HCT116 (cell line): ENCODE data around the gene C5orf52. TPM values are rescaled to one million over a fixed set of nuclear protein-coding genes. Genes with fewer than 3 reads are reported as not detected.

Experiments used
- ATAC-seq: fragments of 200-7000 bp; cut with Tn5 transposase; 2 replicates; pipeline ENCODE4 v1.9.1; 2020; ENCODE audit warnings: mild to moderate bottlenecking, moderate library complexity
- BruUV-seq: library from RNA; stranded (reverse); fragments of 400-500 nt; replicated peaks from 2 replicates; lab custom pipeline; 2021; lab: Mats Ljungman, UMichigan
- CTCF ChIA-PET: fragments of 300-600 bp; sonication (Branson Sonifier 250); formaldehyde crosslinking; loops from one replicate; lab custom pipeline; 2021; ENCODE audit warnings: antibody characterized with exemption; lab: Charles Lee
- POLR2A ChIA-PET: fragments of 300-600, 350-600 bp; sonication (Branson Sonifier 250); formaldehyde crosslinking; loops from one replicate; lab custom pipeline; 2021; ENCODE audit warnings: antibody characterized with exemption; lab: Charles Lee
- RAD21 ChIA-PET, 2 experiments: fragments of 300-600 bp; sonication (Branson Sonifier 250); formaldehyde crosslinking; loops; one replicate each; lab custom pipeline; 2023; ENCODE audit warnings: low total read pairs in 2 of 2; ENCODE audit not compliant: uncharacterized antibody in 2 of 2, unreplicated experiment in 2 of 2, low non-redundant PET in 1 of 2; lab: Charles Lee
- DNase-seq: peaks from one replicate; pipeline ENCODE4 v3.0.0-alpha.2; 2010; ENCODE audit warnings: low read depth, low spot score
- H2AFZ ChIP-seq: fragments of 200-600 bp; shearing (Covaris generic), sonication (generic); 2 replicates; pipeline ENCODE4 v1.6.1; 2017; ENCODE audit warnings: low read depth, mixed run types, mixed read lengths, antibody characterized with exemption, low read length; ENCODE audit not compliant: poor library complexity, severe bottlenecking
- H3K27ac ChIP-seq: 2 replicates; pipeline ENCODE4 v1.5.1; 2012; ENCODE audit warnings: low read depth, low read length
- H3K27me3 ChIP-seq: fragments of 200-600 bp; sonication (generic); 2 replicates; pipeline ENCODE4 v1.6.1; 2016; ENCODE audit warnings: mixed run types, low read length, mixed read lengths; ENCODE audit not compliant: insufficient read depth
- H3K36me3 ChIP-seq, 2 experiments: fragments of 200-500 bp in 1 of 2; fragments of 200-600 bp in 1 of 2; sonication (Bioruptor generic) in 1 of 2; sonication (generic) in 1 of 2; 2 replicates each; pipeline versions ENCODE4 v1.5.1 to v1.6.1; 2014 to 2016; ENCODE audit warnings: low read length in 2 of 2, inconsistent platforms in 1 of 2, mixed read lengths in 1 of 2, mixed run types in 1 of 2; ENCODE audit not compliant: insufficient read depth in 2 of 2, control insufficient read depth in 1 of 2
- H3K4me1 ChIP-seq, 2 experiments: fragments of 200-600 bp in 1 of 2; sonication (generic) in 1 of 2; 2 replicates each; pipeline versions ENCODE4 v1.5.1 to v1.6.1; 2012 to 2017; ENCODE audit warnings: low read length in 2 of 2, inconsistent platforms in 1 of 2, mild to moderate bottlenecking in 1 of 2, mixed read lengths in 1 of 2, mixed run types in 1 of 2, moderate library complexity in 1 of 2; ENCODE audit not compliant: insufficient read depth in 2 of 2, control insufficient read depth in 1 of 2
- H3K4me2 ChIP-seq: fragments of 200-600 bp; sonication (generic); 2 replicates; pipeline ENCODE4 v1.6.1; 2017; ENCODE audit warnings: mixed run types, low read length, mixed read lengths
- H3K4me3 ChIP-seq, 2 experiments: fragments of 200-600 bp in 1 of 2; sonication (generic) in 1 of 2; replicated peaks in 1 of 2; 2 replicates each; pipeline ENCODE4 v1.5.1; 2011 to 2016; ENCODE audit warnings: low read length in 2 of 2, control low read depth in 1 of 2, low read depth in 1 of 2, mild to moderate bottlenecking in 1 of 2, mixed read lengths in 1 of 2, mixed run types in 1 of 2
- H3K79me2 ChIP-seq: fragments of 200-600 bp; sonication (generic); 2 replicates; pipeline ENCODE4 v1.6.1; 2017; ENCODE audit warnings: mild to moderate bottlenecking, mixed run types, low read length, moderate library complexity, mixed read lengths; ENCODE audit not compliant: insufficient read depth
- H3K9ac ChIP-seq: fragments of 200-600 bp; sonication (generic); 2 replicates; pipeline ENCODE4 v1.6.1; 2016; ENCODE audit warnings: low read length, mixed read lengths
- H3K9me2 ChIP-seq: fragments of 200-600 bp; sonication (generic), shearing (Covaris generic); 2 replicates; pipeline ENCODE4 v1.6.1; 2017; ENCODE audit warnings: mixed run types, mild to moderate bottlenecking, moderate library complexity; ENCODE audit not compliant: insufficient read depth
- H3K9me3 ChIP-seq, 2 experiments: fragments of 200-500 bp in 1 of 2; fragments of 200-600 bp in 1 of 2; sonication (Bioruptor generic) in 1 of 2; sonication (generic) in 1 of 2; 2 replicates each; pipeline ENCODE4 v1.6.1; 2014 to 2017; ENCODE audit warnings: low read length in 2 of 2, mixed read lengths in 2 of 2, inconsistent platforms in 1 of 2, low read depth in 1 of 2, mild to moderate bottlenecking in 1 of 2, mixed run types in 1 of 2, moderate library complexity in 1 of 2; ENCODE audit not compliant: control insufficient read depth in 1 of 2, insufficient read depth in 1 of 2
- H4K20me1 ChIP-seq: fragments of 200-600 bp; sonication (generic), shearing (Covaris generic); 2 replicates; pipeline ENCODE4 v1.6.1; 2017; ENCODE audit warnings: mixed run types, mild to moderate bottlenecking, moderate library complexity; ENCODE audit not compliant: insufficient read depth
- ATF3 ChIP-seq: IDR thresholded peaks from 2 replicates; pipeline ENCODE4 v1.6.1; 2012
- CBX3 ChIP-seq: IDR thresholded peaks from 2 replicates; pipeline ENCODE4 v1.6.1; 2012; ENCODE audit warnings: low read depth
- FOSL1 ChIP-seq: IDR thresholded peaks from 2 replicates; pipeline ENCODE4 v1.6.1; 2012; ENCODE audit warnings: low read depth
- JUND ChIP-seq: IDR thresholded peaks from 2 replicates; pipeline ENCODE4 v1.6.1; 2012
- POLR2A ChIP-seq: IDR thresholded peaks from 2 replicates; pipeline ENCODE4 v1.7.0; 2011; ENCODE audit warnings: borderline replicate concordance; ENCODE audit not compliant: insufficient read depth, insufficient read length; ENCODE audit errors: extremely low read depth
- POLR2AphosphoS5 ChIP-seq: IDR thresholded peaks from 2 replicates; pipeline ENCODE4 v1.6.1; 2011; ENCODE audit warnings: mild to moderate bottlenecking, low read depth, low read length, moderate library complexity
- SIN3A ChIP-seq: IDR thresholded peaks from 2 replicates; pipeline ENCODE4 v1.6.1; 2012; ENCODE audit warnings: low read depth
- SRF ChIP-seq: IDR thresholded peaks from 2 replicates; pipeline ENCODE4 v1.6.1; 2012; ENCODE audit warnings: low read depth
- TCF7L2 ChIP-seq: IDR thresholded peaks from 2 replicates; pipeline ENCODE4 v1.7.0; 2011; ENCODE audit warnings: borderline replicate concordance, inconsistent platforms; ENCODE audit not compliant: insufficient read depth, insufficient read length; ENCODE audit errors: extremely low read depth
- ZBTB33 ChIP-seq: IDR thresholded peaks from 2 replicates; pipeline ENCODE4 v1.6.1; 2011; ENCODE audit warnings: mild to moderate bottlenecking, low read length, moderate library complexity; ENCODE audit not compliant: insufficient replicate concordance; ENCODE audit errors: extremely low read depth
- ZNF274 ChIP-seq: fragments of 200-500 bp; sonication (Bioruptor generic); IDR thresholded peaks from 2 replicates; pipeline ENCODE4 v1.6.1; 2014; ENCODE audit warnings: mild to moderate bottlenecking, low read depth, low read length, inconsistent platforms
- intact Hi-C: fragments of 100-400 bp; cut with micrococcal nuclease; formaldehyde crosslinking; loops from 2 replicates; pipeline ENCODE4 v1.10.0; 2022
- total RNA-seq: library from RNA; stranded (reverse); gene quantifications from one replicate; pipeline ENCODE4 v1.2.1, GENCODE V29; 2021; ENCODE audit not compliant: unreplicated experiment
- TF ChIP-seq, protein P1 (sequence below): IDR thresholded peaks from 2 replicates; pipeline ENCODE4 v1.6.1; 2012
- TF ChIP-seq, protein P2 (sequence below), 3 experiments: fragments of 200-600 bp in 1 of 3; sonication (generic) in 1 of 3; IDR thresholded peaks in 2 of 3; conservative IDR thresholded peaks in 1 of 3; 2 replicates each; pipeline ENCODE4 v1.5.1; 2012 to 2017; ENCODE audit warnings: low read depth in 2 of 3, low read length in 2 of 3, antibody characterized with exemption in 1 of 3, borderline replicate concordance in 1 of 3, control low read depth in 1 of 3, mild to moderate bottlenecking in 1 of 3, mixed read lengths in 1 of 3, mixed run types in 1 of 3, moderate library complexity in 1 of 3; ENCODE audit not compliant: insufficient read depth in 1 of 3

The C5orf52 gene
- total RNA-seq, 1 experiment from 2014 or later: not detected

DNA sequence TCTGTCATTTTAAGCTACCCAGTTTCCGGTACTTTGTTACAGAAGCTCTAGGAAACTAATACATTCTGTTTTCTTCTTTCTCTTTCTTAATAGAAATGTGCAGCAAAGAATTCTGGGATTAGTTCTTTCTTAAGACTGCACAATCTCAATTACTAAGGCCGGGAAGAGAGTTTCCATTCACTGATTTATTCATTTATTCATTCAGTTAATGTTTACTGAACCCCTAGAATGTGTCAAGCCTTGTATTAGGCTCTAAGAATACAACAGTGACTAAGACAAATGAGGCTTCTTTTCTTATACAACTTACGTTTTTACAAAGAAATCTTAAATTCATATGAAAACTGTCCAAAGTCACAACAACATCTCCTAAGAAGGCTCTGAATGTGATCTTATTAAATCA lies 32.4 kb downstream of the C5orf52 start:
- Histone ChIP-seq H3K79me2 (no peaks in the 10 kb centered on the region), H3K9ac (no peak overlapping the region), H3K4me3 (no peak overlapping the region), H3K27ac (no peak overlapping the region), H2AFZ (no peak overlapping the region), H3K4me2 (no peak overlapping the region), H3K9me3 (no peaks in the 10 kb centered on the region), H3K4me1 (no peaks in the 10 kb centered on the region), H3K9me2 (no peaks in the 10 kb centered on the region), H3K27me3 (no peaks in the 10 kb centered on the region), H4K20me1 (no peaks in the 10 kb centered on the region), H3K36me3 (no peaks in the 10 kb centered on the region)
- DNase-seq (no peak), ATAC-seq (no peak)
- POLR2A ChIA-PET: no interaction called here
- RAD21 ChIA-PET: no interaction called here
- TF ChIP-seq SIN3A: no peak
- TF ChIP-seq ATF3: no peak
- no peak for TF ChIP-seq FOSL1
- no peak for TF ChIP-seq CBX3
- TF ChIP-seq POLR2AphosphoS5: no peak
- no peak for TF ChIP-seq SRF
- BruUV-seq: no TSS peak
- CTCF ChIA-PET: no interaction called here
- intact Hi-C loops: no loop called here

DNA sequence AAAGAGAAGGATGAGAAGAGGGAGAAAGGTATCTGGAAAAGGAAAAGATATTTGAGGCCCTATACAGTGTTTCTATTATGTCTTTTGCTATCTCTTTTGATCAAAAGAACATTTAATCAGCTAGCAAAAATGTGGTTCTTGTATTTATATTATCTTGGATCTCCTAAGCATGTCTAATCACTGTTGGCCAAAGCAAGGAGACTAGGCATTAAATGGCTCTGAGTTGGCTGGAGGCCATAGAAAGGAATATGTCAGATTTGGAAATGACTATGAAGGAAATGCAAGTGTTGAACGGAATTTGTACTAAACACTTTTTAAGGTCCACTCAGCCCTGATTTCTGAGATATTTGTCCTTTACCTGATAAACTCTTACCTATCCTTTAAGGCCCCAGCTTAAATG lies 37.5 kb downstream of the C5orf52 start:
- no peaks in the 10 kb centered on the region for H3K9me2 ChIP-seq
- CTCF ChIA-PET: no interaction called here
- no peak overlapping the region for H3K4me2 ChIP-seq
- H3K79me2 ChIP-seq: no peaks in the 10 kb centered on the region
- no peaks in the 10 kb centered on the region for H3K27me3 ChIP-seq
- ATAC-seq (no peak), DNase-seq (no peak)
- peak overlapping the region; percentile 42 for H2AFZ ChIP-seq
- intact Hi-C loops: no loop called here
- no peaks in the 10 kb centered on the region for H3K4me1 ChIP-seq
- no peaks in the 10 kb centered on the region for H4K20me1 ChIP-seq
- TF ChIP-seq, protein P1, sequence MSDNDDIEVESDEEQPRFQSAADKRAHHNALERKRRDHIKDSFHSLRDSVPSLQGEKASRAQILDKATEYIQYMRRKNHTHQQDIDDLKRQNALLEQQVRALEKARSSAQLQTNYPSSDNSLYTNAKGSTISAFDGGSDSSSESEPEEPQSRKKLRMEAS: no peak
- no peak for TF ChIP-seq ZBTB33
- no peak for TF ChIP-seq JUND
- TF ChIP-seq POLR2AphosphoS5: no peak
- no peak for TF ChIP-seq SIN3A
- no peak for TF ChIP-seq TCF7L2
- no peak for TF ChIP-seq SRF
- TF ChIP-seq ZNF274: no peak
- no peak for TF ChIP-seq POLR2A
- TF ChIP-seq, protein P2, sequence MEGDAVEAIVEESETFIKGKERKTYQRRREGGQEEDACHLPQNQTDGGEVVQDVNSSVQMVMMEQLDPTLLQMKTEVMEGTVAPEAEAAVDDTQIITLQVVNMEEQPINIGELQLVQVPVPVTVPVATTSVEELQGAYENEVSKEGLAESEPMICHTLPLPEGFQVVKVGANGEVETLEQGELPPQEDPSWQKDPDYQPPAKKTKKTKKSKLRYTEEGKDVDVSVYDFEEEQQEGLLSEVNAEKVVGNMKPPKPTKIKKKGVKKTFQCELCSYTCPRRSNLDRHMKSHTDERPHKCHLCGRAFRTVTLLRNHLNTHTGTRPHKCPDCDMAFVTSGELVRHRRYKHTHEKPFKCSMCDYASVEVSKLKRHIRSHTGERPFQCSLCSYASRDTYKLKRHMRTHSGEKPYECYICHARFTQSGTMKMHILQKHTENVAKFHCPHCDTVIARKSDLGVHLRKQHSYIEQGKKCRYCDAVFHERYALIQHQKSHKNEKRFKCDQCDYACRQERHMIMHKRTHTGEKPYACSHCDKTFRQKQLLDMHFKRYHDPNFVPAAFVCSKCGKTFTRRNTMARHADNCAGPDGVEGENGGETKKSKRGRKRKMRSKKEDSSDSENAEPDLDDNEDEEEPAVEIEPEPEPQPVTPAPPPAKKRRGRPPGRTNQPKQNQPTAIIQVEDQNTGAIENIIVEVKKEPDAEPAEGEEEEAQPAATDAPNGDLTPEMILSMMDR (IDR thresholded peaks at IDR 0.05 in 2 of 3, conservative IDR thresholded peaks at IDR 0.05 in 1 of 3; ENCODE audit: borderline replicate concordance in 1 of 3, insufficient read depth in 1 of 3, low read depth in 2 of 3, low read length in 2 of 3): no peak
- no peak for TF ChIP-seq CBX3
- no peaks in the 10 kb centered on the region for H3K9me3 ChIP-seq
- BruUV-seq: no TSS peak
- H3K4me3 ChIP-seq: no peak overlapping the region
- RAD21 ChIA-PET: no interaction called here
- no peak overlapping the region for H3K27ac ChIP-seq
- no peaks in the 10 kb centered on the region for H3K36me3 ChIP-seq
- POLR2A ChIA-PET: no interaction called here
- H3K9ac ChIP-seq: no peak overlapping the region
